Measurements from ENCODE around the gene LARGE1. TPM values are rescaled to one million over a fixed set of nuclear protein-coding genes. Genes with fewer than 3 reads are reported as not detected.

Gene LARGE1
- total RNA-seq, 1 experiment from 2014 or later: 2.5 TPM

GRCh38 chr22:33886696-33887095 lies 33.6 kb downstream of the LARGE1 start:
- in situ Hi-C loops (cut with HindIII; ENCODE audit: low pct_unique_long_range_greater_than_20kb, low sequenced_read_pairs): no loop called here
- CTCF ChIA-PET: no interaction called here
- TF ChIP-seq TCF7L2 (IDR thresholded peaks at IDR 0.05; ENCODE audit: low read depth, low read length): no peak
- no peak for TF ChIP-seq POLR2AphosphoS5 (IDR thresholded peaks at IDR 0.05; ENCODE audit: low read depth, low read length)
- no peak for TF ChIP-seq REST (IDR thresholded peaks at IDR 0.05; ENCODE audit: insufficient read depth in 1 of 2, low read depth in 2 of 2, low read length in 1 of 2)
- TF ChIP-seq, protein P1, sequence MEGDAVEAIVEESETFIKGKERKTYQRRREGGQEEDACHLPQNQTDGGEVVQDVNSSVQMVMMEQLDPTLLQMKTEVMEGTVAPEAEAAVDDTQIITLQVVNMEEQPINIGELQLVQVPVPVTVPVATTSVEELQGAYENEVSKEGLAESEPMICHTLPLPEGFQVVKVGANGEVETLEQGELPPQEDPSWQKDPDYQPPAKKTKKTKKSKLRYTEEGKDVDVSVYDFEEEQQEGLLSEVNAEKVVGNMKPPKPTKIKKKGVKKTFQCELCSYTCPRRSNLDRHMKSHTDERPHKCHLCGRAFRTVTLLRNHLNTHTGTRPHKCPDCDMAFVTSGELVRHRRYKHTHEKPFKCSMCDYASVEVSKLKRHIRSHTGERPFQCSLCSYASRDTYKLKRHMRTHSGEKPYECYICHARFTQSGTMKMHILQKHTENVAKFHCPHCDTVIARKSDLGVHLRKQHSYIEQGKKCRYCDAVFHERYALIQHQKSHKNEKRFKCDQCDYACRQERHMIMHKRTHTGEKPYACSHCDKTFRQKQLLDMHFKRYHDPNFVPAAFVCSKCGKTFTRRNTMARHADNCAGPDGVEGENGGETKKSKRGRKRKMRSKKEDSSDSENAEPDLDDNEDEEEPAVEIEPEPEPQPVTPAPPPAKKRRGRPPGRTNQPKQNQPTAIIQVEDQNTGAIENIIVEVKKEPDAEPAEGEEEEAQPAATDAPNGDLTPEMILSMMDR (IDR thresholded peaks at IDR 0.05): no peak
- no peak for TF ChIP-seq SIN3A (IDR thresholded peaks at IDR 0.05; ENCODE audit: borderline replicate concordance, insufficient read depth, low read depth, low read length)
- H3K27ac ChIP-seq (ENCODE audit: low read length): no peak overlapping the region
- ATAC-seq (no peak), DNase-seq (ENCODE audit: low read depth, low spot score) (no peak)
- no peaks in the 10 kb centered on the region for H3K9me3 ChIP-seq (ENCODE audit: control insufficient read depth, insufficient read depth, low read depth, low read length)
- intact Hi-C loops (cut with micrococcal nuclease; ENCODE audit: unreplicated experiment): no loop called here
- no TSS peak for BruUV-seq (replicated peaks)
- no peaks in the 10 kb centered on the region for H3K4me1 ChIP-seq (ENCODE audit: control insufficient read depth, insufficient read depth, low read length)
- H3K4me3 ChIP-seq (ENCODE audit: low read depth in 2 of 2, low read length in 2 of 2): no peak overlapping the region
- H3K27me3 ChIP-seq (ENCODE audit: control insufficient read depth, insufficient read depth, low read length): no peaks in the 10 kb centered on the region
- H3K36me3 ChIP-seq (ENCODE audit: control insufficient read depth, insufficient read depth, low read length): no peaks in the 10 kb centered on the region
- POLR2A ChIA-PET: no interaction called here

GRCh38 chr22:33884829-33885228 lies 35.4 kb downstream of the LARGE1 start:
- POLR2A ChIA-PET: no interaction called here
- ATAC-seq (no peak), DNase-seq (ENCODE audit: low read depth, low spot score) (no peak)
- TF ChIP-seq REST (IDR thresholded peaks at IDR 0.05; ENCODE audit: insufficient read depth in 1 of 2, low read depth in 2 of 2, low read length in 1 of 2) (no peak), POLR2AphosphoS5 (IDR thresholded peaks at IDR 0.05; ENCODE audit: low read depth, low read length) (no peak), TCF7L2 (IDR thresholded peaks at IDR 0.05; ENCODE audit: low read depth, low read length) (no peak), SIN3A (IDR thresholded peaks at IDR 0.05; ENCODE audit: borderline replicate concordance, insufficient read depth, low read depth, low read length) (no peak)
- TF ChIP-seq, protein P1 (IDR thresholded peaks at IDR 0.05): no peak
- CTCF ChIA-PET: no interaction called here
- intact Hi-C loops (cut with micrococcal nuclease; ENCODE audit: unreplicated experiment) (no loop called here), in situ Hi-C loops (cut with HindIII; ENCODE audit: low pct_unique_long_range_greater_than_20kb, low sequenced_read_pairs) (no loop called here)
- H3K4me3 ChIP-seq (ENCODE audit: low read depth in 2 of 2, low read length in 2 of 2): no peak overlapping the region
- no peak overlapping the region for H3K27ac ChIP-seq (ENCODE audit: low read length)
- no peaks in the 10 kb centered on the region for H3K4me1 ChIP-seq (ENCODE audit: control insufficient read depth, insufficient read depth, low read length)
- no peaks in the 10 kb centered on the region for H3K36me3 ChIP-seq (ENCODE audit: control insufficient read depth, insufficient read depth, low read length)
- H3K9me3 ChIP-seq (ENCODE audit: control insufficient read depth, insufficient read depth, low read depth, low read length): no peaks in the 10 kb centered on the region
- H3K27me3 ChIP-seq (ENCODE audit: control insufficient read depth, insufficient read depth, low read length): no peaks in the 10 kb centered on the region
- no TSS peak for BruUV-seq (replicated peaks)

Data from Panc1 (cell line).